Cortex of kidney (tissue), 1 donor: ENCODE data around the gene INPP5A.

ENCODE experiments used
- DNase-seq: peaks from one replicate; lab custom pipeline; 2025; lab: John Stamatoyannopoulos, UW

INPP5A gene

DNA sequence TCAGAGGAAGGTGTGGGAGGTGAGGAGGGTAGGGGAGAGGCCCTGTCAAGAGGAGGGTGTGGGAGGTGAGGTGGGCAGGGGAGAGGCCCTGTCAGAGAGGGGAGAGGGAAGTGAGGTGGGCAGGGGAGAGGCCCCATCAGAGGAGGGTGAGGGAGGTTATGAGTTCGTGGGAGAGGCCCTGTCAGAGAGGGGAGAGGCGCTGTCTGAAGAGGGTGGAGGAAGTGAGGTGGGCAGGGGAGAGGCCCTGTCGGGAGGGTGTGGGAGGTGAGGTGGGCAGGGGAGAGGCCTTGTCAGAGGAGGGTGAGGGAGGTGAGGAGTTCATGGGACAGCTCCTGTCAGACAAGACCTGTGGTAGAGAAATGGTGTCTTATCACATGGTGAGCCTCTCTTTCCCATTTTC, 74.4 kb downstream of the INPP5A start:
- DNase-seq, result no peak

DNA sequence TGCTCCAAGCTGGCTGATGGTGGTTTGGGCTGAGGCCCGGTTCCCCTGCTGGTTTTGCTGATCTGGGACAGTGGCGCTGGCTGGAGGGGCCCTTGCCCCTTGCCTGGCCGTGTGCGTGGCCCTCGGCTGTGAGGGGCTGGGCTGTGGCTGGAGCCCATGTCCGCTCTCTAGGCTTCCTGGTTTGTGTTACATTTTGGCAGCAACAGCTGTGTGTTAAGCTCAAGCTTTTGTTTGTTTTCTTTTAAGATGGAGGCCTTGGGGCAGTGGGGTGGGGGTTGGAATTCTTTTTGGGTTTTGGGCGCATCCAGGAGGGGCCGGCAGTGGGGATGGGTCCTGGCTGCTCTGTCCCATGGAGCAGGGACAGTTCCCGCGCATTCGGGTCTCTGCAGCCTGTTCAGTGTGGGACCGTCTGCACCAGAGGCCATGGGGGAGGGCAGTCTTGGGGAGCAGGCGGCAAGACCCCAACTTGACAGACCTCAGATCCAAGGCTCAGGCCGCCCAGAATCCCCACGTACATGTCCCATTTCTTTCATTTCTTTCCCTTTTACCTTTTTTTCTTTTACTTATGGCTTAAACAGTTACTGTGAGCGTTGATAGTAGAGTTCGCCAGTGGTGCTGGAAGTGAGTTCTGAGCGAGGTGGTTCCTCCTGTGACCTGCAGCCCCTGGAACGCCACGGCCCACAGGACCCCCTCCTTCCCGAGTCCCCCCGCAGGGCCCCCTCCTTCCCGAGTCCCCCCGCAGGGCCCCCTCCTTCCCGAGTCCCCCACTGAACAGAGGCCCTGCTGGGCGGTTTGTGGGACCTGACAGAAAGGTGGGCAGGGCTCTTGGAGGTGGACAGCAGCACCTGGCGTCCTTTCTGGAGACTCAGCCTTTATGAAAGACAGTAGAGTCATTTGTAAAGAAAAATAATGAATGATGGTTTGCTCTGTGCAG, 75.3 kb downstream of the INPP5A start:
- no peak for DNase-seq

DNA sequence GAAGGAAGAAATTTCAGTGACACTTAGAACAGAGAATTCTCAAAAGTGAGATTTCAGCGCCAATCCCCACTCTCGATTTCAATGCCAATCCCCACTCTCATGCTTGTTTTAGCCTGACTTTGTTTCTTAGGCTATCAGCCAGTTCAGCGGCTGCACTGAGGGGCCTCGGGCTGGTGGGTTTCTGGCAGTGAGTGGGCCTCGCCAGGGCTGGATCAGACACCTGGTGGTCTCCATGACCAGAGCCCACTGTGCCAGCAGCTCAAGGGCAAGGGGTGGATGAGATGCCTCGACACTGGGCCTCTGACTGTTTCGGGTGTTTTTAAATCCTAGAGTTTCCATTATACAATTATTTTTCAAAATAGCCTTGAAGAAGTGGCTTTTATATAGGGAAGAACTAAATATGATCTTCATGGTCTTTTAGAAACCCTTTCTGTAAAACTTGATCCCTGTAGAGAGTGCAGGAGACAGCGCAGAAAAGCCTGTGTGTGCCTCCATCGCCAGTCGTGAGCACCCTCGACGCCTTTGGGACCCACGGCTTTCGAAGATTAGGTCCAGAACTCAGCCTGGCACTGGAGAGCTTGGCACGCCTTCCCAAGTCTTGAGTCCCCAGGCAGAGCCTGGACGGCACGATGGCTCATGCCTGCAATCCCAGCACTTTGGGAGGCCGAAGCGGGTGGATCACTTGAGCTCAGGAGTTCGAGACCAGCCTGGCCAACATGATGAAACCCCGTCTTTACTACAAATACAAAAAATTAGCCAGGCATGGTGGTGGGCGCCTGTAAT, 76.2 kb downstream of the INPP5A start:
- no peak for DNase-seq

DNA sequence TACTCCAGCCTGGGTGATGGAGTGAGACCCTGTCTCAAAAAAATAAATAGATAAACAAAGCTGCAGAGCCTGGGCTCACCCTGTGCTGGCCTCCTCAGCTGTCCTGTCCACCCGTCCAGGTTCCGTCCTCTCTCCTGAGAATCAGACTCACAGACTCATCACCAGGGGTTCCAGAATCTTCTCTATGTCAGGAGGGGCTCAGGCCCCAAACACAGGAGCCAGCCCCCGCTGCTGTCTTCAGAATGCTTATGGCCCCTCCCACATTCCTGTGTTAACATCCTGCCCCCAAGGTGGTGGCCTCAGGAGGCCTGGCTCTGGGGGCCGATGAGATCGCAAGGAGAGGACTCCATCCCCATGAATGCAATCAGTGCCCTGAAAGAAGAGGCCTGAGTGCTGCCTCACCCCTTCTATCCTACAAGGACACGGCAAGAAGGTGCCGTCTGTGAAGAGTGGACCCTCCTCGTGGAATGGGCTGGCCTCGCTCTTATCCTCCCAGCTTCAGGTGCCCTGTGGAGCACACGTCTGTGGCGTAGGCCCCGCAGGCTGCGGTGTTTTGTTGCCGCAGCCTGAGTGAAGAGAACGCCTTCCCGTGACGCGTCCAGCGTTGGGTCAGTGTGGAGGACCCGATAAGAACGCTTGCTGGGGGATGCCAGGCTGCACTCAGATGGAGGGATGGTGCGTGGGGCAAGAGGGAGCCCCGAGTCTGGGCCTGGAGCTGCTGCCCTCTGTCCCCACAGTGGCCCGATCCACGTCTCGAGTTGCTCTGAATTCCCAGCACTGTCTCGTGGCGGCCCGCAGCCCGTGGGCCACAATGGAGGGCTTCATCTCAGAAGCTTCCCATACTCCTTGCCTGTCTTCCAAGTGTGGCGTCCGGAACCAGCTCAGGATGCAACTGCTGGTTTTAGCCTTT, 77.1 kb downstream of the INPP5A start:
- no peak for DNase-seq

DNA sequence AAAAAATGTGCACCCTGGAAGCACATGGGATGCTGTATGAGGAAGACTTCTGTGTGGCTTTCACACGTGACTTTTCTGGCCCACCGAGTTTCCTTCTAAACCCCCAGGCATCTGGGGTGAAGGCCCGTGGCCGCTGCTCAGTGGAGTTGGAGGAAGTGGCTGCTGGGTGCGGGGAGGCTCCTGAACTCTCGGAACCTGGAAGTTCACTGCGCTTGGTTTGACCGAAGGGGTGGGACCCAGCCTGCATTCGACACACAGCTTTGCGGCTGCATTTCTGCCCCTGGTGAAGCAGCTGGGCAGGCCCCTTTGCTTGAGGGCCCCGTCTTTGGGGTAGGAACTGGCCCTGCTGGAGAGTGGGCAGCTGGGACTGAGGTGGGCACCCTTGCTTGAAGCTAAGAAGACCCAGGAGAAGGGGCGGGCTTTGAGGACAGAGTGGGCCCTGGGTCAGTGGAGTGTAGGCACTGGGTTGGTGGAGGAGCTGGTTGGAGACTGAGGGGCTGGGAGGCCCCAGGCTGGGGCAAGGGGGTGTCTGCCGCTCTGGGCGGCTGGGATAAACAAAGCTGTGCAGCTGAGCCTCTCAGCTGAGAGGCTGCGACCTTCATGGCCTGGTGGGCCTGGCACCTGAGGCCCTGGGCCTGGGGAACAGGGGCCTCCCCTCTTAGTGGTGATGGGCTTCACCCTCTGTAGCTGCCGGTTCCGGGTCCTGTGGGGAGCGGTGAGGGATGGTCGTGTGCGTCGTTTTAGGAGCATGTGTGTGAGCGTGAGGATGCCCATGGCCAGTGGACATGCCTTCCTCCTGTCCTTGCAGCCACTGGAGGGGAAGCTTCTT, 78.0 kb downstream of the INPP5A start:
- DNase-seq, result no peak

DNA sequence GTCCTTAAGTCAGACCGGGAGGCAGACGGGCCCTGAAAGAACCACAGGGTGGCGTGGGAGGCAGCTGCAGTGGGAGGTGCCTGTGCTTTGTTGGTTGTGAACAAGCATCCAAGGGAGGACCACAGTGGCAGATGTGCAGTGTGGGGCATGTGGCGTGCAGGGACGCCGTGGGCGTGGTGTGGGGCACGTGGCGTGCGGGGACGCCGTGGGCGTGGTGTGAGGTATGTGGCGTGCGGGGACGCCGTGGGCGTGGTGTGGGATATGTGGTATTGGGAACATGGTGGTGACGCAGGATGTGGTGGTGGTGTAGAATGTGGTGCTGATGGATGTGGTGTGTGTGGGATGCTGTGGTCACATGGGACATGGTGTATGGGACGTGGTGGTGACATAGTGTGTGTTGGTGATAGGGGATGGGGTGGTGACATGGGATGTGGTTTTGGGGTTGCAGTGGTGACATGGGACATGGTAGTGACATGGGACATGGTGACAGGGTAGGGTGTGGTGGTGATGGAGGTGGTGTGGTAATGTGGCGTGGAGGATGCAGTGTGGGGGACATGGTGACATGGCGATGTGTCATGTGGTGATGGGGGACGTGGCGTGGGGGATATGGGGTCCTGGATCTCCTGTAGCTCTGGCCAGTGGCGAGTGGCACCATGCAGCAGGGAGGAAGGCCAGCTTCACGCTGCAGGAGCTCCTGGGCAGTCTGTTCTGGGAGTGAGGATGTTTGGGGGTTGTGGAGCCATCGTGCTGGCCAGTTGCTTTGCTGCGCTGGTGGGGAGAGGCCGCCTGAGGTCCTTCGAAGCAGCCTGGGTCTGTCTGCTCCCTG, 78.8 kb downstream of the INPP5A start:
- DNase-seq, result no peak

DNA sequence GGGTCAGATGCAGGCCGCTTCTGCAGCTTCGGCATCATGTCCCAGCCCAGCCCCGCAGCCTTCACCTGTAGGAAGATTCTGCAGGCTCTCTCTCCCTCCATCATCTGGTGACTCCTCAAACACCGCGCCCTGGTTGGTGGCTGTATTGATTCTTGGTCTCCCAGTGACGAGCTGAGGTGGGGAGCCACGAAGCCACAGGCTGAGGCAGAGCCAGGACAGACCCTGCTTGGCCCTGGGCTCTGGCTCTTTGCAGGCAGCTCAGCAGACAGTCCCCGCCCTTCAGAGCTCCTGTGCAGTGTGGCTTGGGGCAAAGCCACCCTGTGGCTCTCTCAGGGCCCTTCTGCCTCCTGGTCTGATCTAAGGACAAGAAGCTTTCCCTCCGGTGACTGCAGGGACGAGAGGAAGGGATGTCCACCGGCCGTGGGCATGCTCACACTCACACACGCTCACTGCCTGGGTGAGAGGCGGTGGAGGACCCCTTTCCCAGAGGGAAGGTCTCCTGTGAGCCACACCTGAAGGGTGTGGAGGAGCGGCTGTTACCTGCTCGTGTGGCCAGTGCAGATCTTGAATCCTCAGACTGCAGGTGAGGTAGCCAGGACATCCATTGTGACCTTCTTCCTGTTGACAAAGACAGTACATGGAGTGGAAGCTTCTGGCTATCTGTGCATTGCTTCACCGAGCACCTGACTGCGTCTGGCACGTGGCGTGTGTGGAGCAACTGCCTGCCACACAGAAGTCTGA, 79.6 kb downstream of the INPP5A start:
- no peak for DNase-seq

DNA sequence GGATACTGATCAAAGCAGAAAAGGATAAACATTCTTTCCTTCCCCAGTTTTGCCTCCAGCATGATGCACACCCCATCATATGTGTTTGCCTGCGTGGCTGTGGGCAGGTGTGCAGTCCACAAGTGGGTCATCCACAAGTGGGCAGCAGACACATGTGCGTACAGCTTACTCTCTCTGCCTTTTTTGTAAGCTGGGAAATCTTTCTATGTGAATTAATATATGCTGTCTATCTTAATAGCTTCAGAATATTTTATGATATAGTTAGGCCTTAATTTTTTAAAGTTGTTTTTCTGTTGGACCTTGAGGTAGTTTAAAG, 80.1 kb downstream of the INPP5A start:
- DNase-seq, result no peak

DNA sequence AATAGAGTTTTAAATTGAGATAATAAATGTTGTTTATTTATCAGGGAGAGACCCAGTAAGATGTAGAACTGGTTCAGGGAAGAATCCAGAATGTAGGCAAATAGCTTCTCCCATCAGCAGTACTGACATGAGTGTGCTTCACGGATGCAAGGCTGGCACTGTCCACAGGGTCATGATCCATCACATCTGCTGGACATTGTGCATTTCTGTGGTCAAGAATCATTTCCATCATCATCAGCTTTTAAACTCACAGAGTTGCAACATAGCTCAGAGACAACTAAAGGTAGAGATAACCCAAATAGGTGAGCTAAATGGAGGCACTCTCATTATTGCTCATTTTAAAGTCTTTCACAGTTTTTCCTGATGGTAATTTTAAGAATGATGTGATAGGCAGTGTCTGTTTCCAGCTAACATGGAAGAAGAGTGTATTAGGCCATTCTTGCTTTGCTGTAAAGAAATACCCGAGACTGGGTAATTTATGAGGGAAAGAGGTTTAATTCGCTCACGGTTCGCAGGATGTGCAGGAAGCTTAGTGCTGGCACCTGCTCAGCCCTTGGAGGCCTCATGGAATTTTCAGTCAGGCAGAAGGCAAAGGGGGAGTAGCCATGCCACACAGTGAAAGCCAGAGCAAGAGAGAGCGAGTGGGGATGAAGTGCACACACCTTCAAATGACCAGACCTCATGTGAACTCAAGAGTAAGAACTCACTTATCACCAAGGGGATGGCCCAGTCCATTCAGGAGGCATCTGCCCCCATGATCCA, 80.8 kb downstream of the INPP5A start:
- DNase-seq, result no peak

DNA sequence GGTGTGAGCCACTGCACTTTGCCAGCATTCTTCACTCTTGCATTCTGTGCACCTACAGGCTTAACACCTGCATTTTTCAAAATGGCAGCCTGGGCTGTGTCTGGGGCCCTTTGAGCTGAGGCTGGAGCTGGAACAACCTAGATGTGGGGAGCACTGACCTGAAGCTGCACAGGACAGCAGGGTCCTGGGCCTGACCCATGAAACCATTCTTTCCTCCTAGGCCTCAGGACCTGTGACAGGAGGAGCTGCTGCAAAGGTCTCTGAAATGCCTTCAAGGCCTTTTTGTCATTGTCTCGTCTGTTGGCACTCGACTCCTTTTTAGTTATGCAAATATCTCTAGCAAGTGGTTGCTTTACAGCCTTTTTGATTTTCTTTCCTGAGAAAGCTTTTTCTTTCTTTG, 82.3 kb downstream of the INPP5A start:
- no peak for DNase-seq

DNA sequence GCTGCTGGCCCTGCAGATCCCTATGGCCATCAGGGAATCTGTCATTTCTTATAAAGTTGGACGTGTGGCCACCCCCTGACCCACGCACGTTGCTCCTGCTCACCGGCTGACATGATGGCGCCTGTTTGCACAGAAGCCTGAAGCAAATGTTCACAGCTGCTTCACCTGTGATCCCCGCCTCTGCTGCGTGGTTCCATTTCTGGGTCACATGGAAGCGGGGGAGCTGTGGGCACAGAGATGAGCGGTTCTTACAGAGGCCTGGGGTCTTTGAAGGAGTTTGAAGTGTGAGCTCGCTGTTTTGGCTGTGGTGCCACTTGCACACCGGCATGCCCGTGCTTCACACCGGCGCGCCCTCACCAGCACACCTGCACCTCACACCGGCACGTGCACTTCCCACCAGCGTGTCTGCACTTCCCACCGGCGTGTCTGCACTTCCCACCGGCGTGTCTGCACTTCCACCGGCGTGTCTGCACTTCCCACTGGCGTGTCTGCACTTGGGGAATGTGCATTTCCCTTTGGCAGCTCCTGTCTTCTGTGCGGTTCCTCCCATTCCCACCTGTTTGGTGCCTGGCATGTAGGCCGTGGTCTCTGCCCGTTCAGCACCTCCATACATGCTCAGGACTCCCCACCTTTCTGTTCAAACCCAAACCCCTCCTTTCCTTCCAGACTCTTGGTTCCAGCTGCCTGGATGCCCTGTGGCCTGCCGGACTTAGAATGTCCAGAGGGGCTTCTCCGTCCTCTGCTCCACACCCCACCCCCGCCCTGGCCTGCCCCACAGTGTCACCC, 86.7 kb downstream of the INPP5A start:
- no peak for DNase-seq

DNA sequence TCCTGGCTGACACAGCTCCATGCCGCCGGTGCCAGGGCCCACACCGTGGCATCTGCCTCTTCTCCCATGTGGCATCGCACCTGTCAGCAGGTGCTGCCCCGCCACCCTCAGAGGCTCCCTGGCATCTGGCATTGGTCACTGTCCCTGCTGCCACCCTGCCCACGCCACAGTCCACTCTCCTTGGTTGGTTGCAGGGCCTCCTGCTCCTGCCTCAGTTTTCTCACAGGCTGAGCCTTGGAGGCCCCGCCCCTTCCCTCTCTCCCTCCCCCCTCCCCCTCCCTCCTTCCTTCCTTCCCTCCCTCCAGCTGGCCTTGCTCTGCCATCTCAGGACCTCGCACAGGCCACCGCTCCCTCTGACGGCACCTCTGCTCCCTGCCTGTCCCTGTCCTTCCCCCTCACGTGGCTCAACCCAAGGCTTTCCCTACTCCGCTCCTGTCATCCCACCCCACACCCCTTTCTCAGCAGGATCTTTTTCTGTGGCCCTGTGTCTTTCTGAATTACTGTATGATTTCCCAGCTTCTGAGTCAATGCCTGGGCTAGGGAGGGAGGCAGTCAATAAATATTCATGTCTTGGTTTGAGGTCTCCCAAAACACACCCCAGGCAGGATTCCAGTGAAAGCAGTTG, 87.4 kb downstream of the INPP5A start:
- no peak for DNase-seq

DNA sequence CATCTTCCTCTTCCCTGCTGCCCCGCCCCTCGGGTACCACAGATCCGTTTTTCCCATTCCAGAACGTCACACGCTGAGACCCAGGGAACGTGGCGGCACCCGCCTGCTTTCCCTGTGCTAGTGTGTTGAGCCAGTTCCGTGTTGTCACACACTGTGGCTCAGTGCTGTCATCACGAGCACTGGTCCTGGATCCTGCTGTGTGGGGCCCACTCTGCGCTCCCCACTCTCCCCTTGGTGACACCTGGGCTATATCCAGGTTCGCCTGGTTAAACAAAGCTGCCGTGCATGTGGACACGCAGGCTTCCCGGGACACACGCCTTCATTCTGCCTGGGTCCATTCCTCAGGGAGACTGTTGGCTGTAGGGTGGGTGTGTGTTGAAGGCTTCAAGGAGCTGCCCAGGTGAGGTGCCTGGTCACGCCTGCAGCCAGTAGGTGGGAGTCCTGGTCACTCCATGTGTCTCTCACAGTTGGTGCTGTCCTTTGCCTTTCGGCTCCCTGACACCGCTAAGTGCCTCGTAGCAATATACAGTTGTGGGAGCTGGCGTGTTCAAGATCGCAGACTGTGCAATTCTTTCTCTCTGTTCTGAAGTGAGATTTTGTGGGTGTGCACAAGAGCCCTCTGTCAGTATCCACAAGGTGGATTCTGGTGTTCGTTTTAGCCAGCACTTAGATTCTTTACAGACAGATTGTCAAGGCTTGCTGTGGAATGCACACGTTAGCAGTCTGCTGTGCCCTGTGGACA, 88.6 kb downstream of the INPP5A start:
- no peak for DNase-seq

DNA sequence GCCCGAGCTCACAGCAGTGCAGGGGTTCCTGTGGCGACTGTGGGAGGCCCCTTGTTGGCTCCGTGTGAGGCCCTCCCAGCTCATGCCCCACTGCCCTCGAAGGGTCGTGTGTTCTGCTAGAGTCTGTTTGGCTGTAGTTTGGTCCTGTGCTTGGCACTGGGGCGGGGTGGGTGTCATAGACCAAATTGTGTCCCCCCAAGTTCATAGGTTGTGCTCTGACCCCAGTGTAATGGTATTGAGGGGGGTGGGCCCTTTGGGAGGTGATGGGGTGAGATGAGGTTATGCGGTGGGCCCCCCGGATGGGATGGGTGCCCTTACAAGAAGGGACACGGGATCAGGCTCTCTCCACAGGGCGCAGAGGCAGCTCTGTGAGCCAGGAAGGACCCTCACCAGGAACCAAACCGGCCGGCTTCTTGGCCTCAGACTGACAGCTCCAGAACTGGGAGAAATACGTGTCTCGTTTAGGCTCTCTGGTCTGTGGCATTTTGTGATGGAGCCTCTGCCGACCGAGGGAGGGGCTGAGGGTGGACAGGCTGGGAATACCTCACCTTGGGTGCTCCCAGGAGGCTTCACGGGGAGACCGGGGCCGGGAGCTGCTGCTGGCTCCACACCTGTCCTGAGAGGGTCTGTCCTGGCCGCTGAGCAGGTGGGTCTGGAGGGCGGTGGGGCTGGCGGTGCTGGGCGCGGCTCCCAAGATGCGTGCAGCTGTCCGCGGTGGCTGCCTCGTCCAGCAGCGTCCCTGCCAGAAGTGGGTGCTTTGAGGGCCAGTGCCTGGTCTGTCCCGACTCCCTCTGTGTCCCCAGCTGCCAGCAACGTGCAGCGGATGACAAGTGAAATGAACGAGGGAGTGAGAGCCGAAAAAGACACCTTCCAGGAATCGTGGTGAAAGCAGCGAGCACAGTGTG, 89.4 kb downstream of the INPP5A start:
- no peak for DNase-seq

DNA sequence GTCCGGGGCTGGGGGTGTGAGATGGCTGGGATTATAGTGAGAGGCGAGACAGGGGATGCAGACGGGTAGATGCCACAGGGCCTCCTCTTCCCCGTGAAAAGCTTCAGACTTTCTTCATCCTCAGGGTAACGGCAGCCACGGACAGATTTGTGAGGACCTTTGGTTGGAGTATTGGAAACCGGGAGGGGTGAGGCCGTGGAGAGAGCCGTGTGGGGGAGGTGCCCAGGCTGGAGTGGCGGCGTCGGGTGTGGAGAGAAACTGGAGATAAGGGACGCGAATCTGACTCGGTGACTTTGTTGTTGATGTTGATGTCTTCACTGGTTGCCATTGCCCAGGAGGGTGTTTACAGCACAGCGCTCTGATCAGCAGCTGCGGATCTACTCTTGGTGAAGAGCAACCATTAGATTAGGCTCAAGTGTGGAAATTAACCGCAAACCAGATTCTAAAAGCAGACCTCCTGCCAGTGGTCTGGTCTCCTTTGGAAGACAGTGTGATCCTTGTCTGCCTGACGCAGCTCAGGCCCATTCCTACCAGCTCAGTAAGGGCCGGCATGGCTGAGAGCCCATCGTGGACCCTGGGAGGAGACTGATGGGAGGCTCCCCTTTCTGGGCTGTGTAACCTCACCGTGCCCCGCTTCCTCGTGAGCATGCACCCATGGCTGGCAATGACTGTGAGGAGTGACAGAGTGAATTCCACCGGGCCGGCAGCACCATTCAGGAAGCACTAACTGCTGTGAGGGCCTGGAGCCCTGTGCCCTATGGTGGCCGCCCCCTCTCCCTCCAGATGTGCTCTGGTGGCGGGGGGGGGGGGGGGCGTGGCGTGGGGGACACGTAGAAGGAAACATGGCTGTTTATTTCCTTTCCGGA, 90.3 kb downstream of the INPP5A start:
- DNase-seq, result no peak
